ENCODE measurements around the gene KIAA0232.

GRCh38 chr4:6928081-6928480 is 145.6 kb downstream of the KIAA0232 start:
- no peak for TF ChIP-seq EZH2 (IDR thresholded peaks at IDR 0.05)
- TF ChIP-seq POLR2AphosphoS5 (IDR thresholded peaks at IDR 0.05; ENCODE audit: borderline replicate concordance, low read depth, low read length): no peak
- TF ChIP-seq FOXP2 (optimal IDR thresholded peaks at IDR 0.05; ENCODE audit: control extremely low read depth, extremely low read length, insufficient read depth): no peak
